ENCODE data around the gene GJA4.

DNA sequence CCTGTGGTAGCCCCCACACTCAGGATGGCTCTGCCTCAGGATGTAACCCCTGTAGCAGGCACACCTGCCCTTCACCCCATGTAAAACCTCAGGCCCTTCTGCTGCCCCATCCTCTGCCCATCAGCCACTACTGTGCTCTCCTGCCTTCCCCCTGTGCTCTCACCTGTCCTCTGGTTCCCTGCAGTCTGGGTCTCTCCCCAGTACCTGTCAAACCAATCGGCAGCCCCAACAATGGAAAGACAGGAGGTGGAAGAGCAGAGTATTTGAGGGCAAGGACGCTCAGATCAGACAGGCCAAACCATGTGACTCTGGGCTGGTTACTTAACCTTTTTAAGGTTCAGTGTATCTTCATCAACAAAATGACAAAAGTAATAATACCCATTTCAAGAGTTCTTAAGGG, 35.8 kb downstream of the GJA4 start:
- TF ChIP-seq, protein P1, sequence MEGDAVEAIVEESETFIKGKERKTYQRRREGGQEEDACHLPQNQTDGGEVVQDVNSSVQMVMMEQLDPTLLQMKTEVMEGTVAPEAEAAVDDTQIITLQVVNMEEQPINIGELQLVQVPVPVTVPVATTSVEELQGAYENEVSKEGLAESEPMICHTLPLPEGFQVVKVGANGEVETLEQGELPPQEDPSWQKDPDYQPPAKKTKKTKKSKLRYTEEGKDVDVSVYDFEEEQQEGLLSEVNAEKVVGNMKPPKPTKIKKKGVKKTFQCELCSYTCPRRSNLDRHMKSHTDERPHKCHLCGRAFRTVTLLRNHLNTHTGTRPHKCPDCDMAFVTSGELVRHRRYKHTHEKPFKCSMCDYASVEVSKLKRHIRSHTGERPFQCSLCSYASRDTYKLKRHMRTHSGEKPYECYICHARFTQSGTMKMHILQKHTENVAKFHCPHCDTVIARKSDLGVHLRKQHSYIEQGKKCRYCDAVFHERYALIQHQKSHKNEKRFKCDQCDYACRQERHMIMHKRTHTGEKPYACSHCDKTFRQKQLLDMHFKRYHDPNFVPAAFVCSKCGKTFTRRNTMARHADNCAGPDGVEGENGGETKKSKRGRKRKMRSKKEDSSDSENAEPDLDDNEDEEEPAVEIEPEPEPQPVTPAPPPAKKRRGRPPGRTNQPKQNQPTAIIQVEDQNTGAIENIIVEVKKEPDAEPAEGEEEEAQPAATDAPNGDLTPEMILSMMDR (conservative IDR thresholded peaks at IDR 0.05; ENCODE audit: low read depth, low read length): no peak
- TF ChIP-seq EZH2 (IDR thresholded peaks at IDR 0.05; ENCODE audit: borderline replicate concordance, low read depth, low read length, poor library complexity, severe bottlenecking): no peak

All from A673 (cell line).